NCI-H2107 (cell line): Measurements from ENCODE around the gene VWF.

ENCODE experiments used
- DNase-seq: peaks from one replicate; lab custom pipeline; 2025; lab: John Stamatoyannopoulos, UW

Gene VWF

DNA sequence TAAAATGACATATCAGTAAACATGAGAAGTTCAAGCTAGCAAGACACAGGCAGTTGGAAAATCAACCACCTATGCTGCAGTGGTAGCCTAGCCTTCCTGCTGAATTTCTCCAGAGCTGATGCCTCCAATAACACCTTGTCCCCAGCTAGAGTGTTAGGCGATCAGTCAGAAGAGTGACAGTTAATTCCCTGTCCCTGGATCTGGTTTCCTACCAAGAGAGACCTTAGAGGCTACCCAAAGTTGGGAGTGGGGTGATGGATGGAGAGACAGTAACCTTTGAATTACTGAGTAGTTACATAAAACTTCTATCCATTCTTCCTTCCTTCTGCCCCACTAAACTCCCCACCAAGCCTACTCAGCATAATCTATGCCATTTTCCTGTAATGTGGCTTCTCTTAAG, 177.5 kb downstream of the VWF start:
- DNase-seq, result no peak

DNA sequence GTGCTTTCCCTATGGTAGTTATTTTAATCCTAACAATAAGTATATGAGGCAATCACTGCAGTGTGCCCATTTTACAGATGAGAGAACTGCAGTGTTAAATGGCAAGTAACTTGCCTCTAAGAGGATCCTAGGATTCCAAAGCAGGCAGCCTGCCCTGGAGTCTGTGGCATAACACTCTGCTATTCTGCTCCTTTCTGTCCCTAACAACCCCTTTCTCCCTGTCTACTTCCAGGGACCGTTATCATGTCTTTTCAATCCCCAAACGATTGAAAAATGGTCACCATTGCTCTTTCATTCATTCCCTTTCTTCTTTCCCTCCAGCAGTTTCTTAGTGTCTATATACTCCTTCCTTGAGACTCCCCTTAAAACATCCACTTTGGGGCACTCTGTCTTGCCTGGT, 178.1 kb downstream of the VWF start:
- no peak for DNase-seq

DNA sequence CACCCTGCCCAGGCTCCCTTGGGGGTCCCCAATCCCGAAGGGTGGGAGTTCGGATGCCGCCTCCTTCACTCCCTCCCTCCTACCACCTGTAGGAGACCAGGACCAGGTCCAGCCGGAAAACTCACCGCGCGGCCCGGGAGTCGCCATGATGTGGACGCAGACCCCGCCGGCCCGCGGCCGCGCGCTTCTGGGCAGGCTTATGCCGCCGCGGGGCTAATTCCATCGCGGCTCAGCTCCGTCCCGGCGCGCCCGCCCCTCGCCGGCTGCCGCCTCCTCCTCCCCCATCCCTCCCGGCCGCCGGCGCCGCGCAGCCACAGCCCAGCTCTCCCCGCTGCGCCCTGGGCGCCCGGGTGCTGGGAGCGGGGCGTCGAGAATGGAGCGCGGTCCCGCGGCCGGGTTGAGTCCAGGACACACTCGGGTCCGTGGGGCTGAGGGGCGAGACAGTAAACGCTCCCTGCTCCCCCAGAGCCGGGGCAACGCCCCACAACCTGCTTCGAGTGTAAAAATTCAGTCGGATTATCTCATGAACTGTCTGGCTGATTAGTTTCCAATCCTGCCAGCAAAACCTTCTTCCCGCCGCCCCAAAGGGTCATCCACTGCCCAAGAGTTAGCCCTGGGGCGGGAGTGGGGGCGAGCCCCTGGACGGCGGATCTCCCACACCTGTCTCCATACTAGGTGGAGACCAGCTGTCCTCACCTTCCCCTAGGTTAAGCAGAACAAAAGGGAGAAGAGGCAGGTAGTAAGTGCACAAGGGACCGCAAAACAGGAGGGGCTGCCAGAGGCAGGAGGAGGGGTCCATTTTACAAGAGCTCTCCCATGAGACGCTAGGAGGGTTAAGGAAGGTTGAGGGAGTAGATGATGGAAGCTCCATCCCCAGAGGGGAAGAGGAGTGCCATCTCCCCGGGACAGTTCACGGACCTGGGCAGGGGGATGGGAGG, 179.1 kb downstream of the VWF start, which contains the start of gene ANO2:
ANO2 (minus strand) TSS at position 189 of the 938 bp plus-strand sequence; CDS start at position 147, 42 bp downstream.
- peak; percentile 9 for DNase-seq

DNA sequence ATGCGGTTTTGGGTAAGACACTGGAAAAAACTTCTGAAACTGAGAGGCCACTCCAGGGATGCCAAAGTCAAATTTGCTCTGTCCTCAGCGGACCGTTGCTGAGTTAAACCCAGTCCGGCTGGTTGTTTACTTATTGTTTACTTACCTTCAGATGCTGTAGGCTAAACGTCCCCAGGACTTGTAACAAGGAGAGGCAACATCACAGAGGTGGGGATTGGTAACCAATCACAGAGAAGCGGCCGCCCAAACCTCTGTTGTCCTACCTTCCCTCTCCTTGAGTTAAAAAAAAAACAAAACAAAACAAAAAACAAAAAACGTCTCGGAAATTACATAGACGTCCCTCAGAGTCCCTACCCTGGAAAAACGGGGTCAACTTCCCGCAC, 179.8 kb downstream of the VWF start:
- no peak for DNase-seq

DNA sequence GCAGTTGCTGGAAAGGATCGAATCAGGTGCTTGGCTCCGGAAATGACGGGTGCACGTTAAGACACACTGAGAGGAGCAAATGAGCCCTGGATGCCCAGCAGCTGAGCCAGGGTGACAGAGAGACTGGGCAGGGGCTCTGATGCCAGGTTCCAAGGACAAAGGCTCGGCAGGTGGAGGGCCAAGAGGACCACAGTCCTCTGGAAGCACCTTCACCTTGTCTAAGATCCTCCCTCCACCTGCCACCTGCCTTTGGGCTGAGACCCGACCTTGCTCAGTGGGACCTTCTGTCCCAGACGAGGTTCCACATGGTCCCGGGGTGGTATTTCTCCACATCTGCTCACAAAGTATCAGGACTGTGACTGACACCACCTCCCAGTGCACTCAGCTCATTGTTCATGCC, 180.4 kb downstream of the VWF start:
- no peak for DNase-seq

DNA sequence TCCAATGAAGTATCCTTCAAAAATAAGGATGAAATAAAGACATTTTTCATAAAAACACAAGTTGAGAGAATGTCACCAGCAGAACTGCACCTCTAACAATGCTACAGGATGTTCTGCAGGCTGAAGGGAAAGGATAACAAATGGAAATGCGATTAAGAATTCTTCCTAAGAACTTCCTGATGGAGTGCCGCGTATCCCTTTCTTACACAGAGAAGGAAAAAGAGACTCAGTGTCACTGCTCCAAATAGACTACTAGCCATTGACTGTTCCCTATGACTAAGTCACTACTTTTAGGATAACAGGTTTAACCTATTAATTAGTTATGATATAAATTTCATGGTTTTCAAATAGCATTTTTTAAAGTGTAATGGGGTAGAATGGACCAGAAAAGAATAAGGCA, 182.6 kb downstream of the VWF start:
- DNase-seq, result no peak

DNA sequence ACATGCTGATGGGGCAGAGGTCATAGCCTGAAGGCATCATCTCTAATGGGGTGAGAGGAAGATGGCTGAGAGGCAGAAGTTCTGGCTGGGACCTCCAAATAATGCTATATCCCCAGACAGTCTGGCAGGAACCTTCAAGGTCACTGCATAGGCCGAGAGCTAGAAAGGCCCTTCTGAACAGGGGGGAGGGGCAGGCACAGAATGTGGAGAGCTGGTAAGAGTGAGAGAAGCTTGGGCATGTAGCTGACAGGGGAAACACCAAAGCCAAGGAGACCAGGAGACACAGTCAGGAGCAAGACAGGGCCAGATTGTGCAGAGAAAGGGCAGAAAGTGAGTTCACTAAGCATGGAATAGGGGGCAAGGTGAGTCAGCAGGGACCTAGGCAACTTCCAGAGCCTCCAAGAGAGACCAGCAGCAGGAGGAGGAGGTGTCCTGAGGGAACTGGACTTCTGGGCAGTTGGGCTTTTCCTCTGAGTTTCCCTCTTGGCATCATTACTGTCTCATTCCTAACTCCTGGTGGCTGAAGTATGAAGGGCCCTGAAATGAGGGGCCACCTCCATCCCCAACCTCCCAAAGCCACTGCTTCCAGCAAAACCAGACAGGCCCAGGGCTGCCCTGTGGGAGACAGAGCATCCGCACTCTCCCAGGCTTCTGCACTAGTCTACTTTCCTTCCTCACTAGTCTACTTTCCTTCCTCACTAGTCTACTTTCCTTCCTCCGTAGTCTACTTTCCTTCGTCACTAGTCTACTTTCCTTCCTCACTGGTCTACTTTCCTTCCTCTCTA, 196.5 kb downstream of the VWF start:
- DNase-seq, result no peak

DNA sequence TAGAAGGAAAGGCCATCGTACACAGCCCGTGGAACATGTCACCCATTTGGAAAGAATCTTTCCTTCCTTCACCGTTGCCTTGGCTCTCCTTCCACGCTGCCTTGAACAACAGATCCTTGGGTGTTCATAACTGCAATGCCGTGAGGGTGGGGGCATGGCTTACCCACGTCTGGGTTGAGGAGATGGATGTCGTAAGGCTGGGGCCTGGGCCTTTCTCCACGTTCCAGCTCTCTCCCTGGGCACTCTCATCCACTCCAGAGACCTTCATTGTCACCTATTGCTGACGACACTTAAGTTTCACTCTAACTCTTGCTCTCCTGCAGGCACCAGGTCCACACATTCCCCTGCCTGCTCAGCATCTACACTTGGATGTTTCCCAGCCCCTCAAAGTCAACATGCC, 198.8 kb downstream of the VWF start:
- DNase-seq, result no peak

DNA sequence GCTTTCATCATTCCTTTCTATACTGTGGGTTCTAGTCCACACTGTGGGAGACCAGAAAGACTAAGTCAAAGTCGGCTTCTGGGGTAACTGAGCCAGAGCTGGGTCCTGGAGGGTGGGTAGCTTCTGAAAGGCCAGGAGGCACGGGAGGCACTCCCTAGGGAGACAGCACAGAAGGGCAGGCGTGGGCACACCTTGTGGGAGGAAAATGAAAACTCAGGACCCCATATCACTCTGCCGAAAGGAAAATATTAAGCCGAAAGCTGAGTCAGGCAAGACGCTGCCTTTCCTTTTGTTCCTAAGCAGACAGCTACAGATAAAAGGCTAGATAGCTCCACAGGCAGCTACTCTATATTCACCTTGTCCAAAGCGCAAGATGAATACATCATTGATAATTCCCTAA, 200.1 kb downstream of the VWF start:
- DNase-seq, result no peak

DNA sequence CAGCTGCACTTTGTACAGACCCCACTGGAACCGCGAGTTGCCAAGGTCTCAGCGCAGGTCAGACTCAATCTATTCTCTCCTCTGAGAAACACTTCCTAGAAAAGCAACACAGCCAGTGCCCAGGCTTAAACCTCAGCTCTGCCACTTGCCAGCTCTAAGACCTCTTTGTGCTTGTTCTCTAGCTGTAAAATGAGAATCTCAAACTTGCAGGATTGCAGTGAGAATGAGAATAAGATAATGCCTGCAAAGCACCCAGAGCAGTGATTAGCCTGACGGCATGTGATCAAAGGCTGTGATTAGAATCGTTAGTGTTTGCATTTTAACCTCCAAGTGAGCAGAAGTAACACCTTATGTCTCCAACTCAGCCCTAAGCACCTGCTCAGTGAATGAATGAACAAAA, 200.7 kb downstream of the VWF start:
- DNase-seq, result no peak

DNA sequence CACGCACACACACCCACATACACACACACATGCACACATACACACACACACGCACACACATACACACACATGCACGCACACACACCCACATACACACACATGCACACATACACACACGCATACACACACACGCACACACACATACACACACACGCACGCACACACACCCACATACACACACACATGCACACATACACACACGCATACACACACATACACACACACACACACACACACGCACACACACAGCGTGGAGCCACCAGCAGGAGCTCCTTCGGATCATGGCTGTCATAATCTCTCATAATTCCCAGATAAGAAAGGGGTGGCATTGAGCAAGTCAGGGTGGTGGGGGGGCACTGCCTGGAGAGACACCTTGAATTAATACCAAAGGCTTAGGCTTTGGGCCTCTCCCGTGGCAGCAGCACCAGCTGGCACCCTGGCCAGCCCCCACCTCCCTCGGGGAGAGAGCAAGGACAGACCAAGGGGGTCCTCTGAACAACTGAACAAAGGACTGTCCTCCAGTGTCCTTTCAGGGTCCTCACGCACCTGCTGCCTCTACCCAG, 201.3 kb downstream of the VWF start:
- DNase-seq, result no peak

DNA sequence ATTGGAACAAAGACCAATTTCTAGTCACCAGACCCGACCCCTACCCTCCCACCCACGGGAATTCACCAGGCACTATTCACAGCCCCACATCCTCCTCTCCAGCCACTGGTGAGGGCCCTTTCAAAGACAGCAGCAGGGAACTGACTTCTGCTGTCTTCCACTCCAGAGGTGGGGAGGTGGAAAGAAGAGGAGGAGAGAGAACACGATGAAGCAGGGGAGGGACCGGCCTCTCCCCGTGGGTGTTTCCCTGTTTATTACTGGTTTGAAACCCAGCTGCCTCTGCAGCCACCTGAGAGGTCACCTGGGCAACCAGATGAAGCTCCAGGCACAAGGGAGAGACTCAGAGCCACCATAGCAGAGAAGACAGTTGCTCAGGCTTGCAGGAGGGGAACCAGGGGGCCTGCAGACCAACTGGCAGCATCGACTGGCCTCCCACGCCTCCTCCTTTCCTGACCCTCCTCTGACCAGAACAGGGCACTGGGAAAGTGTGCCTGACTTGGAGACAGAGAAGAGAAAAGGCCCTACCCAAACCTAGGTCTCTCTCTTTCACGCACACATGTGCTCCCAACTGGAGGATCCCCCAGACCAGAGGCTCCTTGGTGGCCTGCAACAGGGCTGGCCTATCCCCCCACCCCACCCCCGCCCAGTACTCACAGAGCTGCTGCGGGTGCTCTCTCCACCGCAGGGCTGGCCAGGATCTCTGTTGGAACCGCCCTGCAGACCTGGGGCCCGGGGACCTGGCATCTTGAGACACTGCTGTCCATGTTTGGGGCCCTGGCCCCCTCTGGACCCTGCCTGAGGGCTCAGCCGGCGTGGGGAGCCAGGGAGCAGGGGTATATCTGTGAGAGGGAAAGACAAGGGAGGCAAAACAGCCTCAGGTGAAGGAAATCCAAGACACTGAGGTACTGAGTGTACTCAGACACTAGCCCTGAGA, 202.2 kb downstream of the VWF start:
- no peak for DNase-seq

DNA sequence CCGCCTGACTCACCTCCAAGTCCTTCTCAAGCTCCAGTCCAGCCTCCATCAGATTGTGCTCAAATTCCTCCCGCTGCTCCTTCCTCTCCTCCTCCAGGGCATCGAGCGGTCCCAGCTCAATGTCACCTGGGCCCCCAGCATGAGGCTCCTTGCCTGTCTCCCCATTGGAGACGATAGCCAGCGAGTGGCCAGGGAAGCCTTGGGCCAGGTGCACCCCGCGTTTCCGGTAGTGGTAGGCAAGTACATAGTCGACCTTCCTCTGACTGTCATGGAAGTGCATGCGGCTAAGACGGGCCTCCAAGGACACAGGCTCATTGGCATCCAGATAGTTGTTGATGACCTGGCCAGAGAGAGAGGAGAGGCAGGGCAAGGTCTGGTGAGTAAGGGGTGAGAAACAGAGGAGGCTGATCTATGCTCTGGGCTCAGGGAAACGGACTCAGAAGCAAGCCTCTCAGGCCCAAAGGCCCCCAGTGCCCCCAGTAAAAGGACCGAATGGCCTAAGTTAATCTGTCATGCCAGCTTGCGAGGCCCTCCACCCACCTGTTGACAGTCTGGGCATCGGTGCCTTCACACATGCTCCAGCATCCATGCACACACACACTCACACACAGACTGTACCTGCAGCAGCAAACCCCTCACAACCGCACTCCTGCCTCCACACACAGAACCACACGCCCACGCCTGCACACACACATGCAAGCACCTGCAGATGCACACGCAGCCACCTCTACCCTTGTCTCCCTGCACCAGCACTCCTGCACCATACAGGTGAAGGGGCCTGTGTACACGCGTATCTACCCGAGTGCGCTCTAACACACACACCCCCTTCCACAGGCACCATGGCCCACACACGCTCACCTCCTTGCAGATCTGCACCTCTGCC, 203.2 kb downstream of the VWF start:
- no peak for DNase-seq

DNA sequence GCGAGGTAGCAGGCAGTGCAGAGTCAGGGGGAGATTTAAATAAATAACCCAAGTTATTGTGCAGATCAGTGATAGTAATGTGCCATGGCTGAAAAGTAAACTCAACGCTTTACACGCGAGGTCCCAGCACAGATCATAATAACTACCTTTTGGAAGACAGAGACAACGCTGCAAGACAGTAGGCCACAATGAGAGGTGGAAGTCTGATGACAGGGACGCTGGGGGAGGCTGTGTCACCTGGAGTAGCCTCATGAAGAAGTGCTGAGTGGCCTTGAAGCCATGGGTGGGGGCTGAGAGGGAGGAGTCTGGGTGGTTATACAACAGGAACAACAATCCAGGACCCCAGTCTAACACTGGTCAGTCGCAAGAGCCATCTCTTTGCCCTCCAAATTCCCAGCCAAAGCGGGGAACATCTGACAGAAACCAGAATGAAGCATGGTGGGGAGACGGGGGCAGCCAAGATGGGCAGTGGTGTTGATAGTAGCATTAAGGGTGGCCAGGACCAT, 207.6 kb downstream of the VWF start:
- no peak for DNase-seq

DNA sequence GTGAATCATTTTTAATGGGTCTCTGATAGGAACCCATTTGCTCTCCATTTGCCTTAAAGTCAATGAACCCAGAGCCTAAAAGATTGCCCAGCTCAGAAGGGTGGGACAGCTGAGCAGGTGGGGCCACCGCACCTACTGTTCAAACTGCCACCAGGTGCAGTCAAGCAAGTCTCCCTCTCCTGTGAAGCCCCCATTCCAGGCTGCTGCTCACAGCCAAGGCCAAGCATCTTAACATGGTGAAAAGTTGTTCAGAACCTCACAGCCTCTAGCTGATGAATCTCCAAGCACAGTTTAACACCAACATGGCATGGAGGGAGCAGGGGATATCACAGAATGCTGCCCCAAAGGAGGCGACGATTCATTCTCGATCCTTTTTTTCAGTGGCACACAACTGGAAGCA, 209.0 kb downstream of the VWF start:
- DNase-seq, result no peak

DNA sequence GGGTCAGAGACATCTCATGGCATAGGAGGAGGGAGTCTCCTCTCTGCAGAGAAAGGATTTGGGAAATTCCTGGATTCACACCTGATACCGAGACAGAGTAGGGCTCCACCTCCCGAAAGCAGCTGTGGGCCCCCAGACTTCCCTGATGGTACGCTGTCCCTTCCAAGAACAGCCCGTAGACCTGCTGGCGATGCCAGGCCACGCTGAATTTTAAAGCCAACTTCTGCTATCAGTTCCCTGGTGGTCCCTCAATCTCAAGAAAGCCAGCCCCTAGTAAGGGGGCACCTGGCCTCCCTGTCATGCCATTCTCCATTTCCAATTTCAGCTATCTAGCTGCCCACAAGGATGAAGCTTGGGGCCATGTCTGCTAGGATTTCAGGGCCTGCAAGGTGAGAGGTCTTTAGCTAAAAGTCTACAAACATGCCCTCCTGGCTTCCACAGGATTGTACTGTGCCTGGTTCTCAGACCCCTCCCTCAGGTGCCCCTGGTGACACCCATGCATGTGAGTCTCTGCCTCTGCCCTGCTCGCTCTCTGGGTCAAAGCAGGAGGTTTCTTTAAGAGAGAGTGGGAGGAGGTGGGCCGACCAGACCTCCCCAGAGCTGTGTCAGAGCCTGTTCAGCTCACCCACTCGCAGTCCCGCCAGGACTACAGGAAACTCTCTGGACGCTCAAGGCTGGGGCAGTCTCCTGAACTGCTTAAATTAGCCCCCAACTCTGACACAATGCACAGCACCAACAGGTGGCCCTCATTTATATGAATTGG, 209.9 kb downstream of the VWF start:
- DNase-seq, result no peak

DNA sequence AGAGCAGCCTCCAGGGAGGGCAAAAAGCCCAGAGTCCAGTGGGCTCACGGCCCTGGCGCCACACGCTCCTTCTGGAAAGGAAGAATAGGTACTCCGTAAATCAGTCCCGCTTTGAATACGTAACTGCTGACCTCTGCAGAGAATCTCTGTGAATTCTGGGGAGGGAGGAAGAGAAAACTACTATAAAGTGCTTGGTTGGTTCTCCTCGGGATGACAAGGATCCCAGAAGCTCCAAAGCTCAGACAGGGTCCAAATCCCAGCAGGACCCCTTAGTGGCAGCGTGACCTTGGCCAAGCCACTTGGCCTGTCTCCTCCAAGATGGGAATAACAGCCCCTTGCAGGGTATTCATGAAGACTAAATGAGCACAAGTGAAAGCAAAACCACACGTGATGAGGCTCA, 211.1 kb downstream of the VWF start:
- DNase-seq, result no peak

DNA sequence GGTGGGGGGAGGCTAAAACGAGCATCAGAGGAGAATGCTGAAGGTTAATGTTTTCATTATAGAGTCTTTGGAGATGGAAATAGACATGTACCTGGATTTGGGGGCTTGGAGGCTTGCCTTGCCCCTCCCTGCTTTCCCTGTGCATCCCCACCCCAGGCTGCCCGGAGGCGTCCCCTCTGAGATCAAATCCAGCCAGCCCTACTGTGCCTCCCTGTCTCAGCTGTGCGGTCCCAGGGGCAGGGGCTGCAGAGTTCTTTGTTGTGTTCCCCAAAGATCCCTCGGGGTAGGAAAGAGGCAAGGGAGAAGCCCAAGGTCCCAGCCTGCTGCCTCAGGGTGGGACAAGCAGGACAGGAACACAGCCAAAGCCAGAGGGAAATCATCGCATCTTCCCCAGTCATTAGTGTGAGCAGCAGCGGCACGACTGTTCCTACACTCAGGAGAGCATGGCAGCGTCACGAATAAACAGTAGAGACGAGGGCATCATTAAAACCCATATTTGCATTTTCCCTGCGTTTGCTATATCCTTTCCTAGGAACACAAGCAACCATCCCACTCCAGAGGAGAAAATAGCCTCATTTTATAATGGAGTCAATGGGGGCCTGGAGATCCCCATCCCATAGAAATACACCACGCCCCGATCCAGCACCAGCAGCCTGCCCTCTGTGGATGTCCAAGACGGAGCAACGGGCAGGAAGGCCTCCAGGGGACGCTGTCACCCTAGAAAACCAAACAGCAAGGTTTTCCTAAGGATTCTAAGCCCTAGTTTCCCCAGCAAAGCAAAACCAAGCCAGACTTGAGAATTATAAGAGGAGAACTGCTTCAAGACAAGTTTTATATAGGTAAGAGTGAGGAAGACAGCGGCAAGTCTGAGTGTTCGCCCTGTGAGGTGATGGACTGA, 211.8 kb downstream of the VWF start:
- DNase-seq, result no peak

DNA sequence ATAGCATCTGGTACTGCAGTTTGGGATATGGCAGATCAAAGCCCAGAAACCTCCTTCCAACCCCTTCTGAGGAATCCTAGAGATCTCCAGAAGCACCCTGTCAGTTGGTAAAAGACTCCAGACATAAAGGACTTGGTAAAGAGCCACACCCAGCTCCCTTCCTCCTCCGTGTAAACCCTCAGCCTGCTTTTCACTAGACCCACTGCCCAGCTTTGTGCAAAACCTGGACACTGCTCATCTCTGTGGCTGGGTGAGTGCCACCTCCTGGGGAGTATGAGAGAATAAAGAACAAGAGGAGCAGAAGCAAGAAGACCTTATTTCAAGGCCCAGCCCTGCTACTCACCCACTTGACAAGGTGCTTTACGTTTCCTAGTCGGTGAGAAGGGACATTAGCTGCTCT, 212.5 kb downstream of the VWF start:
- DNase-seq, result no peak
